LNCaP clone FGC (cell line): ENCODE results near the gene DDIAS.
"Not testable (repeated sequence)": the region's sequence is repeated elsewhere in the genome, so short reads cannot be mapped to it uniquely, and the experiment has no call there.

ENCODE experiments used
- DNase-seq: peaks from one replicate; pipeline ENCODE4 v3.0.0-alpha.2; 2011; ENCODE audit warnings: low read depth
- H3K4me3 ChIP-seq: 2 replicates; pipeline ENCODE4 v1.5.1; 2011; ENCODE audit warnings: mild to moderate bottlenecking, low read depth, low read length, control low read depth
- TF ChIP-seq, protein P1 (sequence below): IDR thresholded peaks from 2 replicates; pipeline ENCODE4 v1.5.1; 2012; ENCODE audit warnings: mild to moderate bottlenecking; ENCODE audit not compliant: control insufficient read depth, insufficient read depth; ENCODE audit errors: extremely low read depth

Gene DDIAS

DNA sequence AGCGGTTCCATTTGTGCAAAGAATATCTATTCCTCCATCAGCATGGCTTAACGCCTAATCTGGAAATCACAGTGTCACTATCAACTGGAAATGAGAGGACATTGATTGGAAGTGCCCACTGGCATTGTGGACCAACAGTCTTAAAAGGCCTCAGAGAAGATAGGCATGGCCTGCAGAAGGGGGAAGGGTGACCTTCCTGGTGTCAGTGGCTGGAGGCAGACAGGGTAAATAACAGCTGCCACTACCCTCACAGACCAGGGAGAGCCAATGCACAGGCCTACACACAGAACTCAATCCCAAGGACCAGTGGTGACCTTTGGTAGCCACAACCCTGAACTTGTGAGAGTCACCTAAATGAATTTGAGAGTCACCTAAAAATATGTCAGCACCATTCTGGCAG, 36.0 kb downstream of the DDIAS start:
- TF ChIP-seq, protein P1, sequence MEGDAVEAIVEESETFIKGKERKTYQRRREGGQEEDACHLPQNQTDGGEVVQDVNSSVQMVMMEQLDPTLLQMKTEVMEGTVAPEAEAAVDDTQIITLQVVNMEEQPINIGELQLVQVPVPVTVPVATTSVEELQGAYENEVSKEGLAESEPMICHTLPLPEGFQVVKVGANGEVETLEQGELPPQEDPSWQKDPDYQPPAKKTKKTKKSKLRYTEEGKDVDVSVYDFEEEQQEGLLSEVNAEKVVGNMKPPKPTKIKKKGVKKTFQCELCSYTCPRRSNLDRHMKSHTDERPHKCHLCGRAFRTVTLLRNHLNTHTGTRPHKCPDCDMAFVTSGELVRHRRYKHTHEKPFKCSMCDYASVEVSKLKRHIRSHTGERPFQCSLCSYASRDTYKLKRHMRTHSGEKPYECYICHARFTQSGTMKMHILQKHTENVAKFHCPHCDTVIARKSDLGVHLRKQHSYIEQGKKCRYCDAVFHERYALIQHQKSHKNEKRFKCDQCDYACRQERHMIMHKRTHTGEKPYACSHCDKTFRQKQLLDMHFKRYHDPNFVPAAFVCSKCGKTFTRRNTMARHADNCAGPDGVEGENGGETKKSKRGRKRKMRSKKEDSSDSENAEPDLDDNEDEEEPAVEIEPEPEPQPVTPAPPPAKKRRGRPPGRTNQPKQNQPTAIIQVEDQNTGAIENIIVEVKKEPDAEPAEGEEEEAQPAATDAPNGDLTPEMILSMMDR: no peak
- DNase-seq: no peak
- H3K4me3 ChIP-seq: no peak overlapping the region

DNA sequence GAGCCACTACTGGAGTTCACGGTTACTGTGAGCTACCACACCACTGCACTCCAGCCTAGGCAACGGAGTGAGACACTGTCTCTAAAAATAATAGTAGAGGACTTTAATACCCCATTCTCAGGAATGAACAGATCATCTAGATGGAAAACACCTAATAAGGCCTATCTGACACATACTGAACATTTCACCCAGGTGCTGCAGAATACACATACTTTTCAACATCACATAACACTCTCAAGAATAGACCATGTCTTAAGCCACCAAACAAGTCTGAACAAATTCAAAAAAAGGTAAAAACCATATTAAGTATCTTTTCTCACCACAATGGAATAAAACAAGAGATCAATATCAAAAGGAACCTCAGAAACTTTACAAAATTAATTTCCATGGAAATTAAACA, 37.9 kb downstream of the DDIAS start:
- H3K4me3 ChIP-seq: no peak overlapping the region
- TF ChIP-seq, protein P1: no peak
- no peak for DNase-seq

DNA sequence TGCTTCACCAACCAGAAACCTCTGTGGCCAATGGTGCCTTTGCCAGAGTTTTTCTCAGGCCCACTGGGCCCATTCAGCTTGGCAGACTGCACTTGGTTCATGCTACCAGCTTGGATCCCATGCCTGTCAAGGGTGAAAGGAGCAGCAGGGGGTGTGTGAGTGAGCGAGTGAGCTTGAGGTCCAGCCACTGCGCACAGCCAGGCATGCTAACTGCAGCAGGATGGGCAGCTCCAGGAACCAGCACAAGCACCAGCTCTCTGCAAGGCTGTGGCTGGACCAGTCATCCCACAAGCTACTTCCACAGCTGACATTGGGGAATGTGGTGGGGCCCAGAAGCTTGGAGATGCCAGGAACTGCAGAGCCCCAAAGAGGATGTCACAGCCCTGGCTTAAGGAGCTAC, 40.8 kb downstream of the DDIAS start:
- DNase-seq: no peak
- H3K4me3 ChIP-seq: no peak overlapping the region
- TF ChIP-seq, protein P1: no peak

DNA sequence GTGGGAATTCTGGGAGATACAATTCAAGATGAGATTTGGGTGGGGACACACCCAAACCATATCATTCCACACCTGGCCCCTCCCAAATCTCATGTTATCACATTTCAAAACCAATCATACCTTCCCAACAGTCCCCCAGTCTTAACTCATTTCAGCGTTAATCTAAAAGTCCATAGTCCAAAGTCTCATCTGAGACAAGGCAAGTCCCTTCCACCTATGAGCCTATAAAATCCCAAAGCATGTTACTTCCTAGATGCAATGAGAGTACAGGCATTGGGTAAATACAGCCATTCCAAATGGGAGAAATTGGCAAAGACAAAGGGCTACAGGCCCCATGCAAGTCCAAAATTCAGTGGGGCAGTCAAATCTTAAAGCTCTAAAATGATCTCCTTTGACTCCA, 41.9 kb downstream of the DDIAS start:
- not testable (repeated sequence) for DNase-seq, H3K4me3 ChIP-seq

DNA sequence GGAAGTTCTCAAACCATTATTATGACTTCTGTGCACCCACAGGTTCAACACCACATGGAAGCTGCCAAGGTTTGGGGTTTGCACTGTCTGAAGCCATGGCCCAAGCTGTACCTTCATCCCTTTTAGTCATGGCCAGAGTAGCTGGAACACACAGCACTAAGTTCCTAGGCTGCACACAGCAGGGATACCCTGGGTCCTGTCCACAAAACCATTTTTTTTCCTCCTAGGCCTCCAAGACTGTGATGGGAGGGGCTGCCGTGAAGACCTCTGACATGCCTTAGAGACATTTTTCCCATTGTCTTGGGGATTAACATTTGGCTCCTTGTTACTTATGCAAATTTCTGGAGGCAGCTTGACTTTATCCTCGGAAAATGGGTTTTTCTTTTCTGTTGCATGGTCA, 42.7 kb downstream of the DDIAS start:
- H3K4me3 ChIP-seq: no peak overlapping the region
- TF ChIP-seq, protein P1: no peak
- DNase-seq: no peak

DNA sequence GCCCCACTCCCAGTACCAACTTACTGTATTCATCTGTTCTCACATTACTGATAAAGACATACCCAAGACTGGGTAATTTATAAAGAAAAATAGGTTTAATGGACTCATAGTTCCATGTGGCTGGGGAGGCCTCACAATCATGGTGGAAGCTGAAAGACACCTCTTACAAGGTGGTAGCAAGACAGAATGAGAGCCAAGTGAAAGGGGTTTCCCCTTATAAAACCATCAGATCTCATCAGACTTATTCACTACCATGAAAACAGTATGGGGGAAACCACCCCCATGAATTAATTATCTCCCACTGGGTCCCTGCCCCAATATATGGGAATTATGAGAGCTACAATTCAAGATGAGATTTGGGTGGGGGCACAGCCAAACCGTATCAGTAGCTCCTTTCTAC, 43.5 kb downstream of the DDIAS start:
- DNase-seq, H3K4me3 ChIP-seq: not testable (repeated sequence)

DNA sequence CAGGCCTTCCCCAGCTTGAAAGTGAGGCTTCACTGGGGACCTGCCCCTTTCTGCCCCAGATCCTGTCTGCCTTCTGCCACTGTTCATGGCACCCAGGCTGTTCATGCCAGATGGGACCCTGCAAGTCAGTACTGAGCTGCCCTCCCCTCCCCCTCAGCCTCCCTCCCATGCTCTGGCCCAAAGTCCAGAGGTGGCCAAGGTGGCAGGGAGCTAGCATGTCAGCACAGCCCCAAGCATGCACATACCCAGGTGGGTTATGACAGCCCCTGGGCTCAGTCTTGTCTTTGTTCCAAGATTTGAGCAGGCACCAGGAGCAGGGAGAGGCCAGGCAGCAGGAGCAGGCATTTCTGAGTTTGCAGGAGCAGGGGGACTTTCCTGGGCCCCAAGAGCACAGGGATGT, 44.1 kb downstream of the DDIAS start:
- TF ChIP-seq, protein P1: no peak
- DNase-seq: no peak
- H3K4me3 ChIP-seq: no peak overlapping the region

DNA sequence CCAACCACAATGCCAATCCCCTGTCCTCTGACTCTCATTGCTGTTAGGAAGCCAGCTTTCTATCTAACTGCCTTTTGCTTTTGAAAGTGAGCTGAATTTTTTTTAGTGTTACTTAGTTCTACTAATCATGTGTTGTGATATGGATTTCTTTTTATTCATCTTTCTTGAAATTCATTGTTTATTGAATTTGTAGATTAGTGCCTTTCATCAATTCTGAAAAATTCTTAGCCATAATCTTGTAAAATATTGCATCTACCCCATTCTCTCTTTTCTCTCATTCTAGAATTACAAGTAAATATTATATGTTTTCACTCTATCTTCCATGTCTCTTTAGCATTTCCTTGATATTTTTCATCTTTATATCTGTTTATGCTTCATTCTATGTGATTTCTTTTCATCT, 47.8 kb downstream of the DDIAS start:
- H3K4me3 ChIP-seq: no peak overlapping the region

DNA sequence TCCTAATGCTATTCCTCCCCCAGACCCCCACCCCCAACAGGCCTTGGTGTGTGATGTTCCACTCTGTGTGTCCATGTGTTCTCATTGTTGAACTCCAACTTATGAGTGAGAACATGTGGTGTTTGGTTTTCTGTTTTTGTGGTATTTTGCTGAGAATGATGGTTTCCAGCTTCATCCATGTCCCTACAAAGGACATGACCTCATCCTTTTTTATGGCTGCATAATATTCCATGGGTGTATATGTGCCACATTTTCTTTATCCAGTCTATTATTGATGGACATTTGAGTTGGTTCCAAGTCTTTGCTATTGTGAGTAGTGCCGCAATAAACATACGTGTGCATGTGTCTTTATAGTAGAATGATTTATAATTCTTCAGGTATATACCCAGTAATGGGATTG, 49.0 kb downstream of the DDIAS start:
- DNase-seq: not testable (repeated sequence)

More for the DNA sequence above, 47.8 kb downstream of the DDIAS start:
- TF ChIP-seq, protein P1: no peak
- DNase-seq: no peak

DNA sequence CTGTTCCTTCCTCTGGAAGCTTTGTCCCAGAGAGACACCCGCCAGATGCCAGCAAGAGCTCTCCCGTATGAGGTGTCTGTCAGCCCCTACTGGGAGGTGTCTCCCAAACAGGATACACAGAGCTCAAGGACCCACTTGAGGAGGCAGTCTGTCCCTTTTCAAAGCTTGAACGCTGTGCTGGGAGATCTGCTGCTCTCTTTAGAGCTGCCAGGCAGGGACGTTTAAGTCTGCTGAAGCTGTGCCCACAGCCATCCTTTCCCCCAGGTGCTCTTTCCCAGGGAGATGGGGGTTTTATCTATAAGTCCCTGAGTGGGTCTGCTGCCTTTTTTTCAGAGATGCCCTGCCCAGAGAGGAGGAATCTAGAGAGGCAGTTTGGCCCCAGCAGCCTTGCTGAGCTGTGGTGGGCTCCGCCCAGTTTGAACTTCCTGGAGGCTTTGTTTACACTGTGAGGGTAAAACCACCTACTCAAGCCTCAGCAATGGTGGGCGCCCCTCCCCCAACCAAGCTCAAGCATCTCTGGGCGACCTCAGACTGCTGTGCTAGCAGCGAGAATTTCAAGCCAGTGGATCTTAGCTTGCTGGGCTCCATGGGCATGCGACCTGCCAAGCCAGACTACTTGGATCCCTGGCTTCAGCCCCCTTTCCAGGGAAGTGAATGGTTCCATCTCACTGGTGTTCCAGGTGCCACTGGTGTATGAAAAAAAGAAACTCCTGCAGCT, 54.4 kb downstream of the DDIAS start:
- H3K4me3 ChIP-seq: not testable (repeated sequence)

More for the DNA sequence above, 49.0 kb downstream of the DDIAS start:
- H3K4me3 ChIP-seq: not testable (repeated sequence)

More for the DNA sequence above, 54.4 kb downstream of the DDIAS start:
- DNase-seq: not testable (repeated sequence)
